Islet of Langerhans (tissue), 1 donor: ENCODE measurements around the gene NUP210.
"Not testable (repeated sequence)": the region's sequence is repeated elsewhere in the genome, so short reads cannot be mapped to it uniquely, and the experiment has no call there.

ENCODE experiments used
- FAIRE-seq: peaks from one replicate; lab custom pipeline; 2011; peaks lifted over from hg19 to GRCh38; lab: Jason Lieb, UNC

Gene NUP210

DNA sequence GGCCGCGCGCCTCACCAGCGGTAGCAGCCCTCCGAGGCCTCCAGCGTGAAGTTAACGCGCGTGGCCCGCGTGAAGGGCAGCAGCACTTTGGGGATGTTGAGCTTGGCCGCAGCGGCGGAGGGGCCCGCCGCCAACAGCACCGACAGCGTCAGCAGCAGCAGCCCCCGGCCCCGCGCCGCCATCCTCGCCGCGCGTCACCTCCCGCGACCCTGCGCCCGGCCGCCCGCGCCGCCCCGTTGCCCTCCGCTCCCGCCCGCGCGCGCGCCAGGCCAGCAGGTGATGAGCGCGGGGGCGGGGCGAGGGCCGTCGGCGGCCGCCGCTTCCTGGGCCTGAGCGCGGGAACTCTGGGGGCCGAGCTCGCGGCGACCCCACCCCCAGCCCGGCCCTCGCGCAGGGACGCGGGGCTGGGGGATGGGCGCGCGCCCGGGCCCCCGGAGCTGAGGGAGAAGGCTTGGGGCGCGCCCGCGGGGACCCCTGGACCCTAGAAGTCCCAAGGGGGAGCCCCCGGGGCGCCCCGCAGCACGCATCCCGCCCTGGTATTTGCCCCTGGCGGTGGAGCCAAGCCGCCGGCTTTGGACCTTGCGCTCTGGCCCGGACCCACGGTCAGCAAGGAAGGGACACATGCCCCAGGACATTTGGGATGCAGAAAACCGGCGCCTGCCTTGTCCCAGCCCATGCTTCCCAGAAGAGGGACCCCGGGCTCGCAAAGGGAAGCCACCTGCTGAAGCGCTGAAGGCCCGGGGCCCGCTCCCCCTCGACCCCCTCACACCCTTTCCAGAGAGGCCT, at the start of gene NUP210:
Gene NUP210, minus strand, starts transcription at position 278 of the 786 bp plus-strand sequence. Its CDS starts 96 bp downstream, at position 182.
- no peak for FAIRE-seq

GRCh38 chr3:13466781-13467180, 46.7 kb upstream of the NUP210 start:
- FAIRE-seq = no peak

DNA sequence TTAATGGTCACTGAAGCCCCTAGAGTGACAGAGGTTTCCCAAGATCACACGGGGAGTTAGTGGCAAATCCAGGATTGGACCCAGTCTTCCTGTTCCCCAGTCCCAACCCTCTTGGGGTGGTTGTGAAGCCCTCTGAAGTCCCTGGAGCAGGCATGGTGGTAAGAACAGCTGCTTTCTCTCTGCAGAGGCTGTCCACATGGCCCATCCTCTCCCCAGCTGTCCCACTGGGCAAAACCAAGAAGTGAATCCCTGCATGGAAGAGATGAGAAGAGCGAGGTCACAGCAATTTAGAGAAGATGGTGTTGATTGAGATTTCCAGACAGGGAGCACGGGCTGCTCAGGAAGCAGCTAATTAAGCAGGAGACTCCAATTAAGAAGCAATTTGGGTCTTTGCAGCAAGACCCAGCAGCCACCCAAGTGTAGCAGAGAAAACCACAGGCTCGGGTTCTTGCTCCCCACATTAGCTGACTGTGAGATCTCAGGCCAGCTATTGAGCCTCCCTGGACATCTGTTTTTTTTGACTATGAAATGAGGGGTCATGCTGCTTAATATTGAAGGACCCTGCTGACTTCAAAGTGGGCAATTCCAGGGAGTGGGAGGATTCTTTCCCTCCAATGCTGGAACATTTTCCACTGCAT, 45.2 kb upstream of the NUP210 start:
- no peak for FAIRE-seq

DNA sequence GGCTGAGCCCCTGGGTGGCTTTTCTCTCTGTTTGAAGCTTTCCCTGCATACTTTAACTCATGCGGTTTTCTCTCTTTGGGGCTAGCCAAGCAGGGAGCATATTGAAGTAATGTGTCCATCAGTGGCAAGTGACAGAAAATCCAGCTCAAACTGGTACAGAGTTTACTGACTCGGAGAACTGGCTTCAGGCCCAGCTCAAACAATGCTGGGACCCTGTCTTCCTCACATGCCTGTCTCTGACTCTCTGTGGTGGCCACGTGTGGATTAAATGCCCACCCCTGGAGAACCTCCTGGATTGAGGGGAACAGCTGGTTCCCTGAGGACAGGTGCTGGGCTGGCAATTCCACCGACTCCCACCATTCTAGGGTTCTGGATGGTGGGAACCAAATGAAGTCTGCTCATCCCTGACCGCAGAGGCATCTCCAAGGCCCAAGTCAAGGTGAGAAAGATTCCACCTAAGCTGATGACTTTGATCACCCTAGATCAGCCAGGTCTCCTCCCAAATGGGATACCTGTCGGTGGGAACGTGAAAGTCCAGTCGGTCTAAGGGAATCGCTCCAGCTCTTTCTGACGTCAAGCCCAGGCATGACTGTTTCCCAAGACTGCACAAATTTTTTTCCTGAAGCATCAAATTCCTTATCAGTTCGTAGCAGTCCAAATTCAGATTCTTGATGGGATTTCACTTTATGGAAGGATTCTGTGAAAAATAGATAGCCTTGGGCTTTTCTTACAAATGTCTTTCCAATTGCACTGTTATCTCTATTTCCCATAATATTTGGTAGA, 43.7 kb upstream of the NUP210 start:
- no peak for FAIRE-seq

DNA sequence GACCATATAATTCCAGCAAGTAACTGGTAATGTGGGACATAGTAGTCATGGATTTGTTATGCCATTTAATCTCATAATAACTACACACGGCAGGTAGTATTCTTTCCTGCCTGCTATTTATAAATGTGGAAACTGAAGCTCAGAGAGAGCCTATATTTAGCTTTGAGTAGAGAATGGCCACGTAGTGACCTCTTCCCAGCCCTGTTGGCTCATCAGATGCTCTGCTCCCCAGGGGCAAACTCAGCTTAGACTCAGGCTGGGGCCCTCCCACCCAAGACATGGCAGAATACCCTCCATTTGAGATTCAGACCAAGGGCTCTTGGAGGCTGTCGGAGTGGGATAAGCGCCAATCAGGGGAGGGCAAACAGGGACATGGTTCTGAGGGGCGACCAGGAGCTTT, 42.7 kb upstream of the NUP210 start:
- no peak for FAIRE-seq

- FAIRE-seq = no peak
Measured at GRCh38 chr3:13462125-13462629, 42.1 kb upstream of the NUP210 start.

DNA sequence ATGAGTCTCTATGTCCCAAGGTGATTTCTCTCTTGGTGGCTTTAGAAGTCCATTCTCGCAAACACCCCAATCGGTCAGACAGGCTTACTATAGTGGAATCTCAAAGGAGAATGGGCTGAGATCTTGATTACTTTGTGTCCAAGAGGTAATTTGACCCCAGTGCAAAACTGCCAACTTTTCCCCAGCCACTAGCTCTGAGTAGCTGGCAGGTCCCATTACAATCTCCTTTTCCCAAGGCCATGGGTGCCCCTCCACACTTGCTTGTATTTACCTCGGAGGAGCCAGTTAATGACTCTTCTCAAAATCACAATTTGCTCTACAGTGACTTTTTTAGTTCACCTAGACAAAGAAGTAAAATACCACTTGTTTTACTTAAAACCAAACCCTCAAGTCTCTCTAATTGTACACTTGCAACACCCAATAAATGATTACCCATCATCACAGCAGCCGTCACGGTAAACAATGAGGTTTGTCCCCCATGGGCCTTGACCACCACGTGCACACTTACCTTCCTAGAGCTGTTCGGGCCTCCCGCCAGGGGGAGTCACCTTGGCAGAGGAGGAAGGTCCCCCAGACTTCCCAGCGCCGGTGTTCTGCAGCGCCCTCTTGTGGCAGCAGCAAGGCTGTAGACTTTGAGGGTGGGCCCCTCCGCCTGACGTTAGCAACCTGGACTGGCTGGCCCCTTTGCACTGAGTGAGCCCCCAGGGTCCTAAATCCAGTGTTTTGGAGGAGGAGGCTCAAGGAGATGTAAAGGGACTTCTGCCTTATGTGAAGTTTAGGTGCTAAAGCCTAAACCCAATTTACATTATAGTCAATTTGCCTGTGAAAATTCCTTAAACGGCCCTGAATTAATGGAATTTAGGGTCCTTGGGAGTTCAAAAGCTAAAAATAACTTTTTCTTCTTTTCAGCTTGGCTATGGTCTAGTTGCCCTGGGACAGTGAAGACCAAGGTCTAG, 41.3 kb upstream of the NUP210 start:
- no peak for FAIRE-seq

DNA sequence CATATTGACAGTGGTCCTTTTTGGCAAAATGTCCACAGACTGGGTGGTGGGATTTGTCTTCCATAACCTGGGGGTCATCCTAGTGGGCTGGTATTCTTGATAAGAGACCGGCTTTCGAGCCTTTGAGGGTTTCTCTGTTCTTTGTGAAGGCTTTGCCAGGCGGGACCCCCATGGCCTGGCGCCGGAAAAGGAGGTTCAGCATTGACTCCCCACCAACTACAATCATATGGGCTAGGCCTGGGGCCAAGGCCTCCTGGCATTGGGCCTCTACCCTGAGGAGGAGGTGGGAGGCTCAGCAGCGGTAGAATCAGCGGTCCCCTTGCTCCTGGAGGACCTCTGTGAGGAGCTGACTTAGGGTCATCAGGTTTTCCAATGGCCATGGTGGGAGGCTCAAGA, 40.2 kb upstream of the NUP210 start:
- no peak for FAIRE-seq

GRCh38 chr3:13459605-13460340, 39.7 kb upstream of the NUP210 start:
- no peak for FAIRE-seq

DNA sequence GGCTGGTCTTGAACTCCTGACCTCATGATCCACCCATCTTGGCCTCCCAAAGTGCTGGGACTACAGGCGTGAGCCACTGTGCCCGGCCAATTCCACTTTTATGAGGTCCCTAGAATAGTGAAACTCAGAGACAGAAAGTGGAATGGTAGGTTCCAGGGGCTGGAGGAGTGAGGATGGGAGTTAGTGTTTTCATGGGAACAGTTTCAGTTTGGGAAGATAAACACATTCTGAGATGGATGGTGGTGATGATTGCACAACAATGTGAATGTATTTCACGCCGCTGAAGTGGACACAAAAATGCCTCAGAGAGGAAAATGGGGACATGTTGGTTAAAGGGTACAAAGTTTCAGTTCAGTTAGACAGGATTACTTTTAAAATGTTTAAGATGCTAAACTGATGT, 37.5 kb upstream of the NUP210 start:
- no peak for FAIRE-seq

DNA sequence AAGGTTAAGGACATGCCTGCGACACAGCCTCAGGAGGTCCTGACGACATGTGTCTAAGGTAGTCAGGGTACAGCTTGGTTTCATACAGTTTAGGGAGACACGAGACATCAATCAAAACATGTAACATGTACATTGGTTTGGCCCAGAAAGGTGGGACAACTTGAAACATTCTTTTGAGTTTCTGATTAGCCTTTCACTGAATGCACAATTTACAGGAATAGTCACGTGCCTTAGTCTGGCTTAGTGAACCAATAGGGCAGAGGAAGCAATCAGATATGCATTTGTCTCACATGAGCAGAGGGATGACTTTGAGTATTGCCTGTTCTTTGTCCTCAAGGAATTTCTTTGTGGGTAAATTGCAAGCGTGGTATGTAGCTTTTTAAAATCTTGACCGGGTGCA, 35.5 kb upstream of the NUP210 start:
- FAIRE-seq = no peak

GRCh38 chr3:13452490-13453335, 32.6 kb upstream of the NUP210 start:
- peak; percentile 66 for FAIRE-seq

- FAIRE-seq = no peak
Measured at GRCh38 chr3:13451301-13451673, 31.2 kb upstream of the NUP210 start.

DNA sequence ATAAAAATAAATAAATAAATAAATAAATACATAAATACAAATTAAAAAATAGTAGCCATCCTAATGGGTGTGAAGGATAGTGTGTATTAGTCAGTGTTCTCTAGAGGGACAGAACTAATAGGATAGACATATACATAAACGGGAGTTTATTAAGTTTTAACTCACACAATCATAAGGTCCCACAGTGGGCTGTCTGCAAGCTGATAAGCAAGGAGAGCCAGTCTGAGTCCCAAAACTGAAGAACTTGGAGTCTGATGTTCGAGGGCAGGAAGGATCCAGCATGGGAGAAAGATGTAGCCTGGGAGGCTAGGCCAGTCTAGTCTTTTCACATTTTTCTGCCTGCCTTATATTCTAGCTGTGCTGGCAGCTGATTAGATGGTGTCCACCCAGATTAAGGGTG, 22.8 kb upstream of the NUP210 start:
- not testable (repeated sequence) for FAIRE-seq

DNA sequence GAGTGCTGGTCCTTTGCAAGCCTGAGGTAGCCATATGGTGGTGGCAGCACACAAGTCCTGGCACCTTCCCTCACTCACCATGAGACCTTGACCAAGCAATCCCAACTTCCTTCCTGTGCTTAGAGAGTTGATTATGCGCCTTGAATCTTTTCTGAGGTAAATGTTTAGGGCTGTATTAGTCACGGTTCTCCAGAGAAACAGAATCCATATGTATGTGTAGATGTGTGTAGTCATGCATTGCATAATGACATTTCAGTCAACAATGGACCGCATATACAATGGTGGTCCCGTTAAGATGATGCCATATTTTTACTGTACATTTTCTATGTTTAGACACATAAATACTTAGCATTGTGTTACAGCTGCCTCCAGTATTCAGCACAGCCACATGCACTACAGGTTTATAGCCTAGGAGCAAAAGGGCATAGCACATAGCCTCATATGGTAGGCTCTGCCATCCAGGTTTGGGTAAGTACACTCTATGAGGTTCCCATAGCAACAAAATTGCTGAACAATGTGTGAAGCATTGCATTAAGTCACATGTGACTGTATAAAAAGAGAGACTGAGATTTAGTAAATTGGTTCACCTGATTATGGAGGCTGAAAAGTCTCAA, 20.2 kb upstream of the NUP210 start:
- FAIRE-seq = no peak

GRCh38 chr3:13436213-13436612, 16.1 kb upstream of the NUP210 start:
- FAIRE-seq = not testable (repeated sequence)

GRCh38 chr3:13433912-13434311, 13.8 kb upstream of the NUP210 start:
- FAIRE-seq = no peak

DNA sequence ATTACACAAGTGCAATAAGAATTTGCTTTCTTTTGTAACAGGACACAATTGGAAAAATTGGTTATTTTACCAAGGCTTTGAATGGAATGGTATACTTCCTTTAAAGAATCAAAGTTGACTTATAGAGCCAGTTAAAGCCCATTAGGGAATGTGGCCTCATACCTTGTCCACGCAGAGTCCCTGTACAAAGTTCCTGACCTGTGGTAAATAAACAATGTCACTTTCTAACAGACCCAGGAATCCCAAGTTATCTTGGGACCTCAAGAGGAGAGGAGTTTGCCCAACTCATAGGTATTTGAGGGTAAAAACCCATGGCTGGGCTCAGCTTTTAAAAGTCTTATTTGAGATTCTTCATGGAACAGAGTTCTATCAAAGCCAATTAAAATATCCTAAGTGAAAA, 12.0 kb upstream of the NUP210 start:
- FAIRE-seq = no peak

- not testable (repeated sequence) for FAIRE-seq
Measured at GRCh38 chr3:13430411-13430875, 10.3 kb upstream of the NUP210 start.
